Measurements from ENCODE around the gene IRF8. TPM values are rescaled to one million over a fixed set of nuclear protein-coding genes. Genes with fewer than 3 reads are reported as not detected.

IRF8 gene
- 0.13 to 0.39 TPM (median 0.22 TPM) in 5 replicates for total RNA-seq (2022; extraction: Qiagen RNA extraction)

GRCh38 chr16:85898521-85899442, at the start of gene IRF8:
Gene IRF8, plus strand, starts transcription at chr16:85899162. Its CDS starts 3,854 bp downstream, at chr16:85903016.

Other genes starting within 250 kb of the IRF8 start
- 28.0 to 32.0 TPM (median 30.8 TPM) in 5 replicates for gene GINS2, start 210.2 kb upstream of the IRF8 start, total RNA-seq (2022; extraction: Qiagen RNA extraction)
- 12.3 to 19.5 TPM (median 15.1 TPM) in 5 replicates for gene C16orf74, start 148.1 kb upstream of the IRF8 start, total RNA-seq (2022; extraction: Qiagen RNA extraction)
- 58.1 to 72.5 TPM (median 71.5 TPM) in 5 replicates for gene EMC8, start 99.6 kb upstream of the IRF8 start, total RNA-seq (2022; extraction: Qiagen RNA extraction)
- gene COX4I1, start 99.5 kb upstream of the IRF8 start, total RNA-seq (2022; extraction: Qiagen RNA extraction): 777 to 814 TPM (median 793 TPM) in 5 replicates